SK-N-SH (cell line): ENCODE data around the gene TMEM187. TPM values are rescaled to one million over a fixed set of nuclear protein-coding genes. Genes with fewer than 3 reads are reported as not detected.

Source experiments
- CTCF ChIA-PET: fragments of 300-600, 350-600 bp; formaldehyde crosslinking; extraction: SDS; loops from one replicate; lab custom pipeline; 2021; lab: Yijun Ruan, JAX
- POLR2A ChIA-PET: fragments of 350-600 bp; sonication (Branson Sonifier 250); formaldehyde crosslinking; extraction: SDS; loops from one replicate; lab custom pipeline; 2020; ENCODE audit warnings: antibody characterized with exemption, inconsistent platforms; lab: Yijun Ruan, JAX
- DNase-seq: peaks from one replicate; pipeline ENCODE4 v3.0.0; 2012
- H2AFZ ChIP-seq: fragments of 200-600 bp; sonication (generic); 2 replicates; pipeline ENCODE4 v1.8.1; 2016; ENCODE audit warnings: antibody characterized with exemption, mild to moderate bottlenecking, low read depth
- H3F3A ChIP-seq: fragments of 200-600 bp; sonication (generic); replicated peaks from 2 replicates; pipeline ENCODE3; 2016; ENCODE audit warnings: antibody characterized with exemption, mild to moderate bottlenecking; ENCODE audit not compliant: insufficient read depth
- H3K27ac ChIP-seq, 2 experiments: fragments of 200-500 bp in 1 of 2; fragments of 200-600 bp in 1 of 2; sonication (Bioruptor generic) in 1 of 2; sonication (generic), shearing (Covaris generic) in 1 of 2; 2 replicates each; pipeline versions ENCODE4 v1.5.1 to v1.6.1; 2014 to 2016; ENCODE audit warnings: low read depth in 2 of 2, inconsistent platforms in 1 of 2, low read length in 1 of 2, mild to moderate bottlenecking in 1 of 2, mixed read lengths in 1 of 2
- H3K27me3 ChIP-seq: fragments of 200-600 bp; sonication (generic), shearing (Covaris generic); 2 replicates; pipeline ENCODE4 v1.6.1; 2016; ENCODE audit warnings: mixed run types; ENCODE audit not compliant: insufficient read depth
- H3K36me3 ChIP-seq, 2 experiments: fragments of 200-500 bp in 1 of 2; fragments of 200-600 bp in 1 of 2; sonication (Bioruptor generic) in 1 of 2; sonication (generic) in 1 of 2; replicated peaks in 1 of 2; 2 replicates each; pipeline versions ENCODE3 to v1.5.1; 2014 to 2016; ENCODE audit warnings: low read length in 1 of 2, mild to moderate bottlenecking in 1 of 2; ENCODE audit not compliant: insufficient read depth in 2 of 2, control insufficient read depth in 1 of 2
- H3K4me1 ChIP-seq, 2 experiments: fragments of 200-500 bp in 1 of 2; fragments of 200-600 bp in 1 of 2; sonication (Bioruptor generic) in 1 of 2; sonication (generic), shearing (Covaris generic) in 1 of 2; 2 replicates each; pipeline versions ENCODE4 v1.5.1 to v1.6.1; 2014 to 2016; ENCODE audit warnings: low read depth in 1 of 2, low read length in 1 of 2, mixed run types in 1 of 2; ENCODE audit not compliant: insufficient read depth in 2 of 2, control insufficient read depth in 1 of 2
- H3K4me2 ChIP-seq: fragments of 200-600 bp; sonication (generic), shearing (Covaris generic); 2 replicates; pipeline ENCODE4 v1.6.1; 2017; ENCODE audit warnings: mixed run types
- H3K4me3 ChIP-seq, 2 experiments: fragments of 200-500 bp in 1 of 2; fragments of 200-600 bp in 1 of 2; sonication (Bioruptor generic) in 1 of 2; sonication (generic), shearing (Covaris generic) in 1 of 2; 2 replicates each; pipeline versions ENCODE4 v1.5.1 to v1.8.1; 2014 to 2016; ENCODE audit warnings: low read depth in 2 of 2, inconsistent platforms in 1 of 2, low read length in 1 of 2, mild to moderate bottlenecking in 1 of 2, mixed read lengths in 1 of 2, moderate library complexity in 1 of 2
- H3K79me2 ChIP-seq: fragments of 200-600 bp; sonication (generic); 2 replicates; pipeline ENCODE4 v1.8.1; 2017; ENCODE audit warnings: mild to moderate bottlenecking; ENCODE audit not compliant: insufficient read depth
- H3K9ac ChIP-seq: fragments of 200-600 bp; sonication (generic); 2 replicates; pipeline ENCODE4 v1.6.1; 2017; ENCODE audit warnings: mixed run types
- H3K9me2 ChIP-seq: fragments of 200-600 bp; sonication (generic); 2 replicates; pipeline ENCODE4 v1.6.1; 2017; ENCODE audit warnings: mixed run types
- H3K9me3 ChIP-seq: fragments of 200-600 bp; sonication (generic); 2 replicates; pipeline ENCODE4 v1.6.1; 2017; ENCODE audit warnings: mixed run types, mild to moderate bottlenecking, moderate library complexity
- H4K20me1 ChIP-seq: fragments of 200-600 bp; sonication (generic); 2 replicates; pipeline ENCODE4 v1.6.1; 2017; ENCODE audit warnings: mild to moderate bottlenecking, mixed run types; ENCODE audit not compliant: insufficient read depth
- CHD2 ChIP-seq: fragments of 150-350 bp; IDR thresholded peaks from 2 replicates; pipeline ENCODE4 v1.6.1; 2018; ENCODE audit warnings: low read length; ENCODE audit not compliant: partially characterized antibody
- CTCF ChIP-seq: fragments of 200-600 bp; sonication (generic); IDR thresholded peaks from 2 replicates; pipeline ENCODE4 v1.6.1; 2017; ENCODE audit warnings: antibody characterized with exemption, mild to moderate bottlenecking, moderate library complexity
- EZH2phosphoT487 ChIP-seq: fragments of 200-600 bp; sonication (generic); IDR thresholded peaks from 2 replicates; pipeline ENCODE4 v1.6.1; 2017; ENCODE audit warnings: low read depth, mixed run types, mild to moderate bottlenecking, antibody characterized with exemption, moderate library complexity, borderline replicate concordance
- JUND ChIP-seq: IDR thresholded peaks from 2 replicates; pipeline ENCODE4 v1.4.0; 2012
- MEF2A ChIP-seq: IDR thresholded peaks from 2 replicates; pipeline ENCODE4 v1.4.0; 2012; ENCODE audit warnings: low read depth, borderline replicate concordance
- TCF12 ChIP-seq: IDR thresholded peaks from 2 replicates; pipeline ENCODE4 v1.4.0; 2012
- USF1 ChIP-seq: IDR thresholded peaks from 2 replicates; pipeline ENCODE4 v1.4.0; 2012; ENCODE audit warnings: low read depth, borderline replicate concordance
- USF2 ChIP-seq: fragments of 150-350 bp; IDR thresholded peaks from 2 replicates; pipeline ENCODE4 v1.6.1; 2017; ENCODE audit warnings: antibody characterized with exemption, low read length, low read depth, borderline replicate concordance
- WGBS: methylation state at CpG from one replicate; pipeline ENCODE4 v1.1.6; 2017; ENCODE audit warnings: low lambda C conversion rate; 5-methylcytosine and 5-hydroxymethylcytosine counted together
- polyA plus RNA-seq, 3 experiments: library from polyadenylated mRNA; depleted of rRNA; stranded (reverse); fragments of >200 nt; gene quantifications; 2 replicates each; pipeline ENCODE4 v1.2.3, GENCODE V29; 2012

TMEM187 gene
- polyA plus RNA-seq, 1 of the 3 experiments (the other 2 are of a cell fraction), result 10.9 TPM

GRCh38 chrX:153951683-153952372 is 20.7 kb upstream of the TMEM187 start:
- POLR2A ChIA-PET, result no interaction called here
- H4K20me1 ChIP-seq, result peaks cover 8% of the 10 kb centered on the region; the same call in 1 of the 2 replicates

More at GRCh38 chrX:153951683-153952372, 20.7 kb upstream of the TMEM187 start:
- CTCF ChIA-PET, result interaction anchor here (1.1 to 11.8 kb wide), 9 partner anchors 7 to 397 kb away, joined by 3 to 271 read pairs (median 10); partner anchors contain the start of genes ARHGAP4, HCFC1, NAA10 and PLXNB3
- Histone ChIP-seq H3K27me3 (no peaks in the 10 kb centered on the region), H3F3A (peaks cover 16% of the 10 kb centered on the region), H3K36me3 (peaks cover 13 to 90% of the 10 kb centered on the region in 2 experiments), H3K9me2 (no peaks in the 10 kb centered on the region), H3K4me3 (no peak overlapping the region), H3K9me3 (no peaks in the 10 kb centered on the region), H3K4me2 (no peak overlapping the region), H3K4me1 (no peaks in the 10 kb centered on the region; a peak in 1 of 4 replicates), H3K79me2 (no peaks in the 10 kb centered on the region), H3K9ac (no peak overlapping the region), H3K27ac (no peak overlapping the region), H2AFZ (no peak overlapping the region)
- no peak for DNase-seq
- TF ChIP-seq USF1 (no peak), TCF12 (no peak), JUND (no peak), CTCF (no peak), MEF2A (no peak), CHD2 (no peak), EZH2phosphoT487 (no peak), USF2 (no peak)
- WGBS, result 94% methylated on average over 23 of the region's 28 CpGs
